ENCODE data around the gene IL22RA1. TPM values are rescaled to one million over a fixed set of nuclear protein-coding genes. Genes with fewer than 3 reads are reported as not detected.

The IL22RA1 gene
- total and polyA plus RNA-seq, 7 experiments from 2014 or later: not detected

- no peak overlapping the region for H3K27ac Mint-ChIP-seq
- Histone ChIP-seq H3K27ac (ENCODE audit: low read depth, low read length) (no peak overlapping the region), H3K4me3 (ENCODE audit: low read length) (no peak overlapping the region), H3K4me1 (ENCODE audit: control insufficient read depth in 2 of 2, insufficient read depth in 2 of 2, low read length in 2 of 2) (no peaks in the 10 kb centered on the region), H3K9me3 (ENCODE audit: control insufficient read depth in 2 of 3, low read length in 3 of 3) (no peaks in the 10 kb centered on the region), H3K36me3 (ENCODE audit: control insufficient read depth in 2 of 3, insufficient read depth in 3 of 3, low read length in 3 of 3) (no peaks in the 10 kb centered on the region), H3K27me3 (ENCODE audit: control insufficient read depth in 2 of 2, insufficient read depth in 2 of 2, low read length in 2 of 2) (no peaks in the 10 kb centered on the region)
- CTCF ChIA-PET: no interaction called here
- no peak overlapping the region for H3K4me3 Mint-ChIP-seq
- H3K4me1 Mint-ChIP-seq: peaks cover 0 to 2% (median 0%) of the 10 kb centered on the region in 7 donors
- no peak for DNase-seq
- H3K36me3 Mint-ChIP-seq: no peaks in the 10 kb centered on the region
- ATAC-seq: no peak
- peaks cover 0 to 4% (median 0%) of the 10 kb centered on the region in 11 donors for H3K9me3 Mint-ChIP-seq
- peaks cover 0 to 5% (median under 1%) of the 10 kb centered on the region in 5 donors for H3K27me3 Mint-ChIP-seq
- POLR2A ChIA-PET: no interaction called here
- intact Hi-C loops (cut with micrococcal nuclease): no loop called here
Measured at GRCh38 chr1:24091971-24092482, 50.9 kb downstream of the IL22RA1 start.

DNA sequence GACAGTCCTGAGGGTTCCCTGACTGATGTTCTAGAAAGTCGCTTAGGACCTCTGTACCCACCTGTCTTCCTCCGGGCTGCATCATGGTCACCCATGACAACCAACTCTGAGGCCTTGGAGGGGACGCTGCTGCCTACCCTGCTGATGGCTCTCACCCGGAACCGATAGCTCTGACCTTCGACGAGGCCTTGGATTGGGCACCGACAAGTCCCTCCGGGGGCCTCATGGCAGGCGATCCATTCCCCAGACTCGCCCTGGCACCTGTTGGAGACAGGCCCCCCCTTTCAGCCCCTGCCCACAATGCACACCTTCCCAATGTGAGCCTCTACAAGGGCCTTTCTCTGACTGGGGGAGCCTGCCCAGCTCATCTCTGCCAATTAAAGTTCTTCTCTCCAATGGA, 52.2 kb downstream of the IL22RA1 start:
- H3K4me3 Mint-ChIP-seq: no peak overlapping the region
- Histone ChIP-seq H3K36me3 (ENCODE audit: control insufficient read depth in 2 of 3, insufficient read depth in 3 of 3, low read length in 3 of 3) (no peaks in the 10 kb centered on the region), H3K4me1 (ENCODE audit: control insufficient read depth in 2 of 2, insufficient read depth in 2 of 2, low read length in 2 of 2) (no peaks in the 10 kb centered on the region), H3K27me3 (ENCODE audit: control insufficient read depth in 2 of 2, insufficient read depth in 2 of 2, low read length in 2 of 2) (no peaks in the 10 kb centered on the region), H3K27ac (ENCODE audit: low read depth, low read length) (no peak overlapping the region), H3K4me3 (ENCODE audit: low read length) (no peak overlapping the region), H3K9me3 (ENCODE audit: control insufficient read depth in 2 of 3, low read length in 3 of 3) (no peaks in the 10 kb centered on the region)
- DNase-seq (no peak), ATAC-seq (no peak)
- no peaks in the 10 kb centered on the region for H3K36me3 Mint-ChIP-seq
- intact Hi-C loops (cut with micrococcal nuclease): no loop called here
- CTCF ChIA-PET: interaction anchor here (0.7 kb wide), 1 partner anchor 1345 kb away, joined by 3 read pairs; no protein-coding TSS in a partner anchor
- H3K27ac Mint-ChIP-seq: no peak overlapping the region
- H3K9me3 Mint-ChIP-seq: no peaks in the 10 kb centered on the region
- H3K27me3 Mint-ChIP-seq: peaks cover 0 to 8% (median 2%) of the 10 kb centered on the region in 5 donors
- H3K4me1 Mint-ChIP-seq: peaks cover 0 to 3% (median 0%) of the 10 kb centered on the region in 7 donors
- POLR2A ChIA-PET: no interaction called here

- intact Hi-C loops (cut with micrococcal nuclease): no loop called here
- Histone ChIP-seq H3K27ac (ENCODE audit: low read depth, low read length) (no peak overlapping the region), H3K4me3 (ENCODE audit: low read length) (no peak overlapping the region), H3K27me3 (ENCODE audit: control insufficient read depth in 2 of 2, insufficient read depth in 2 of 2, low read length in 2 of 2) (no peaks in the 10 kb centered on the region), H3K9me3 (ENCODE audit: control insufficient read depth in 2 of 3, low read length in 3 of 3) (no peaks in the 10 kb centered on the region), H3K4me1 (ENCODE audit: control insufficient read depth in 2 of 2, insufficient read depth in 2 of 2, low read length in 2 of 2) (no peaks in the 10 kb centered on the region), H3K36me3 (ENCODE audit: control insufficient read depth in 2 of 3, insufficient read depth in 3 of 3, low read length in 3 of 3) (no peaks in the 10 kb centered on the region)
- DNase-seq (no peak), ATAC-seq (no peak)
- Mint-ChIP-seq H3K27me3 (peaks cover 0 to 8% (median 3%) of the 10 kb centered on the region in 5 donors), H3K4me3 (no peak overlapping the region), H3K9me3 (no peaks in the 10 kb centered on the region), H3K27ac (no peak overlapping the region), H3K36me3 (no peaks in the 10 kb centered on the region), H3K4me1 (peaks cover 0 to 3% (median 0%) of the 10 kb centered on the region in 7 donors)
- POLR2A ChIA-PET: no interaction called here
- CTCF ChIA-PET: no interaction called here
Measured at GRCh38 chr1:24089743-24090555, 53.0 kb downstream of the IL22RA1 start.

DNA sequence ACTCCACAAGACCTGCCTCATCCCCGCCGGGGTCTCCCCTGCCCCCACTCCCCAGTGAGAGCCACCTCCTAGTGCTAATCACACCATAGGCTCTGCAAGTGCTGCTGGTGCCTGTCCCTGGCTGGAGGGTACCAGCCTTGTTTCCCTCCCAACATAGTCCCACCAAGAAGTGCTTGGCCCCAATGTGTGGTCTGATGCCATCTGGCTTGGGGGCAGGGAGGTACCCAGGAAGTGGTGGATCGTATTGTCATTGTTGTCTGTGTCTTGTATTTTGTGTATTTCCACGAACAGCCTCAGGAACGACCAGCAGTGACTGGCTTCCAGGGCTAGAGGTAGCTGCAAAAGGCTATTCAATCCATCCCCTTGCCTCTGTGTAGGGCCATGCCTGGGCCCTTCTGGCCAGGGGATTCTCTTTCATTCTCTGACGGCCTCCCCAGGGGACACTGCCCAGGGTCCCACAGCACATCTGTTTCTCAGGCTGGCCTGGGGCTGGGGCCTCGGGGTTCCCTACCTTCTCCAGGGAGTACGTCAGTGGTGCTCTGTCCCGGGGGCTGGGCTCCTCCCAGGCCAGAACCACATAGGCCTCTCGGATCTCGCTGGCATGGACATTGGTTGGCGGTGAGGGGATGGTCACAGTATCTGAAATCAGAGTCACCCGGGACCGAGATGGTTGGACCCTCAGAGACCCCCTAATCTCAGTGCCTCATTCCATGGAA, 53.8 kb downstream of the IL22RA1 start:
- Histone ChIP-seq H3K27ac (ENCODE audit: low read depth, low read length) (no peak overlapping the region), H3K4me1 (ENCODE audit: control insufficient read depth in 2 of 2, insufficient read depth in 2 of 2, low read length in 2 of 2) (no peaks in the 10 kb centered on the region), H3K27me3 (ENCODE audit: control insufficient read depth in 2 of 2, insufficient read depth in 2 of 2, low read length in 2 of 2) (no peaks in the 10 kb centered on the region), H3K9me3 (ENCODE audit: control insufficient read depth in 2 of 3, low read length in 3 of 3) (no peaks in the 10 kb centered on the region), H3K36me3 (ENCODE audit: control insufficient read depth in 2 of 3, insufficient read depth in 3 of 3, low read length in 3 of 3) (no peaks in the 10 kb centered on the region), H3K4me3 (ENCODE audit: low read length) (no peak overlapping the region)
- no peak for ATAC-seq
- H3K4me1 Mint-ChIP-seq: peaks cover 0 to 3% (median 0%) of the 10 kb centered on the region in 7 donors
- H3K9me3 Mint-ChIP-seq: no peaks in the 10 kb centered on the region
- no peak overlapping the region for H3K27ac Mint-ChIP-seq
- intact Hi-C loops (cut with micrococcal nuclease): no loop called here
- no peak for DNase-seq
- H3K36me3 Mint-ChIP-seq: no peaks in the 10 kb centered on the region
- H3K27me3 Mint-ChIP-seq: peaks cover 0 to 8% (median 3%) of the 10 kb centered on the region in 5 donors
- ChIA-PET CTCF (no interaction called here), POLR2A (no interaction called here)
- no peak overlapping the region for H3K4me3 Mint-ChIP-seq

- ATAC-seq: no peak
- Histone ChIP-seq H3K27ac (ENCODE audit: low read depth, low read length) (no peak overlapping the region), H3K4me3 (ENCODE audit: low read length) (no peak overlapping the region), H3K36me3 (ENCODE audit: control insufficient read depth in 2 of 3, insufficient read depth in 3 of 3, low read length in 3 of 3) (no peaks in the 10 kb centered on the region), H3K27me3 (ENCODE audit: control insufficient read depth in 2 of 2, insufficient read depth in 2 of 2, low read length in 2 of 2) (no peaks in the 10 kb centered on the region), H3K4me1 (ENCODE audit: control insufficient read depth in 2 of 2, insufficient read depth in 2 of 2, low read length in 2 of 2) (no peaks in the 10 kb centered on the region), H3K9me3 (ENCODE audit: control insufficient read depth in 2 of 3, low read length in 3 of 3) (no peaks in the 10 kb centered on the region)
- Mint-ChIP-seq H3K36me3 (no peaks in the 10 kb centered on the region), H3K4me3 (no peak overlapping the region), H3K27me3 (peaks cover 0 to 5% (median 3%) of the 10 kb centered on the region in 5 donors), H3K27ac (no peak overlapping the region), H3K9me3 (no peaks in the 10 kb centered on the region), H3K4me1 (peaks cover 0 to 3% (median 0%) of the 10 kb centered on the region in 7 donors)
- DNase-seq: no peak
- CTCF ChIA-PET: no interaction called here
- intact Hi-C loops (cut with micrococcal nuclease): no loop called here
- POLR2A ChIA-PET: no interaction called here
Measured at GRCh38 chr1:24086466-24086865, 56.5 kb downstream of the IL22RA1 start.

GRCh38 chr1:24085546-24085945, 57.4 kb downstream of the IL22RA1 start:
- Histone ChIP-seq H3K4me1 (ENCODE audit: control insufficient read depth in 2 of 2, insufficient read depth in 2 of 2, low read length in 2 of 2) (no peaks in the 10 kb centered on the region), H3K4me3 (ENCODE audit: low read length) (no peak overlapping the region), H3K9me3 (ENCODE audit: control insufficient read depth in 2 of 3, low read length in 3 of 3) (no peaks in the 10 kb centered on the region), H3K36me3 (ENCODE audit: control insufficient read depth in 2 of 3, insufficient read depth in 3 of 3, low read length in 3 of 3) (no peaks in the 10 kb centered on the region), H3K27me3 (ENCODE audit: control insufficient read depth in 2 of 2, insufficient read depth in 2 of 2, low read length in 2 of 2) (no peaks in the 10 kb centered on the region), H3K27ac (ENCODE audit: low read depth, low read length) (no peak overlapping the region)
- H3K4me1 Mint-ChIP-seq: peaks cover 0 to 3% (median 0%) of the 10 kb centered on the region in 7 donors
- POLR2A ChIA-PET: no interaction called here
- intact Hi-C loops (cut with micrococcal nuclease): no loop called here
- CTCF ChIA-PET: no interaction called here
- DNase-seq (no peak), ATAC-seq (no peak)
- H3K9me3 Mint-ChIP-seq: no peaks in the 10 kb centered on the region
- H3K27ac Mint-ChIP-seq: no peak overlapping the region
- H3K27me3 Mint-ChIP-seq: peaks cover 0 to 5% (median 3%) of the 10 kb centered on the region in 5 donors
- no peaks in the 10 kb centered on the region for H3K36me3 Mint-ChIP-seq
- H3K4me3 Mint-ChIP-seq: no peak overlapping the region

All from naive thymus-derived CD4-positive, alpha-beta T cell (primary cell).